ENCODE data around the gene UTP11. TPM values are rescaled to one million over a fixed set of nuclear protein-coding genes. Genes with fewer than 3 reads are reported as not detected.
"Not testable (repeated sequence)": the region's sequence is repeated elsewhere in the genome, so short reads cannot be mapped to it uniquely, and the experiment has no call there.

Gene UTP11
- total RNA-seq, 1 experiment from 2014 or later: 48.1 TPM

- intact Hi-C loops (cut with micrococcal nuclease): no loop called here
- Histone ChIP-seq H3F3A (ENCODE audit: low read length, unreplicated experiment) (no peaks in the 10 kb centered on the region), H3K9me3 (ENCODE audit: low read length) (no peaks in the 10 kb centered on the region), H3K4me1 (ENCODE audit: insufficient read depth, low read length) (no peaks in the 10 kb centered on the region), H3K4me2 (ENCODE audit: low read length) (no peak overlapping the region), H3K9ac (ENCODE audit: low read length) (no peak overlapping the region), H3K27ac (ENCODE audit: low read length) (no peak overlapping the region), H3K79me2 (ENCODE audit: low read length) (peaks cover 5% of the 10 kb centered on the region; the same call in 1 of the 2 replicates), H3K36me3 (ENCODE audit: low read depth, low read length) (peaks cover 38% of the 10 kb centered on the region), H2AFZ (ENCODE audit: low read length) (no peak overlapping the region), H4K20me1 (ENCODE audit: low read length) (0 out of 2 replicates have a peak, but pooled peaks cover 4% of the 10 kb centered on the region), H3K4me3 (ENCODE audit: low read length) (no peak overlapping the region), H3K9me2 (replicated peaks; ENCODE audit: low read length) (no peaks in the 10 kb centered on the region), H3K27me3 (ENCODE audit: low read length) (no peaks in the 10 kb centered on the region)
- no TSS peak for BruUV-seq (replicated peaks)
- CTCF ChIA-PET: no interaction called here
- ATAC-seq (no peak), DNase-seq (no peak)
- POLR2A ChIA-PET (ENCODE audit: unreplicated experiment): no interaction called here
- TF ChIP-seq EZH2phosphoT487 (IDR thresholded peaks at IDR 0.05; ENCODE audit: borderline replicate concordance, low read length) (no peak), EZH2 (IDR thresholded peaks at IDR 0.05; ENCODE audit: low read length, unreplicated experiment) (no peak)
These were observed 38.0 kb upstream of the UTP11 start for GRCh38 chr1:37974567-37974966.

DNA sequence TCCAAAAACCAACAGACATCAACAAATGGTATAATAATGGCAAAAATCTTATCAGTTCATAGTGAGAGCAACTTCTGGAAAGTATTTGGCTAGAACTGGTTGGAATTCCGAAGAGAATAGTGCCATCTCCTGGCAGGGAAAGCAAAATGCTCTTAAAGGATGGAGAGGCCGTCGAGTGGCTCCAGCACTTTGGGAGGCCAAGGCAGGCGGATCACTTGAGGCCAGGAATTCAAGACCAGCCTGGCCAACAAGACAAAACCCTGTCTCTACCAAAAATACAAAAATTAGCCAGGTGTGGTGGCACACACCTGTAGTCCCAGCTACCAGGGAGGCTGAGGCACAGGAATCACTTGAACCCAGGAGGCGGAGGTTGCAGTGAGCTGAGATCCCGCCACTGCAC lies 37.5 kb upstream of the UTP11 start:
- H3K4me3 ChIP-seq (ENCODE audit: low read length); H3K4me1 ChIP-seq (ENCODE audit: insufficient read depth, low read length); H3K9me2 ChIP-seq (replicated peaks; ENCODE audit: low read length); H3K4me2 ChIP-seq (ENCODE audit: low read length); H3K79me2 ChIP-seq (ENCODE audit: low read length); H3F3A ChIP-seq (ENCODE audit: low read length, unreplicated experiment); H2AFZ ChIP-seq (ENCODE audit: low read length); CTCF ChIA-PET; H3K9ac ChIP-seq (ENCODE audit: low read length); H4K20me1 ChIP-seq (ENCODE audit: low read length); H3K27ac ChIP-seq (ENCODE audit: low read length); H3K9me3 ChIP-seq (ENCODE audit: low read length); BruUV-seq (replicated peaks); H3K27me3 ChIP-seq (ENCODE audit: low read length); POLR2A ChIA-PET (ENCODE audit: unreplicated experiment): not testable (repeated sequence)
- TF ChIP-seq, protein P1, sequence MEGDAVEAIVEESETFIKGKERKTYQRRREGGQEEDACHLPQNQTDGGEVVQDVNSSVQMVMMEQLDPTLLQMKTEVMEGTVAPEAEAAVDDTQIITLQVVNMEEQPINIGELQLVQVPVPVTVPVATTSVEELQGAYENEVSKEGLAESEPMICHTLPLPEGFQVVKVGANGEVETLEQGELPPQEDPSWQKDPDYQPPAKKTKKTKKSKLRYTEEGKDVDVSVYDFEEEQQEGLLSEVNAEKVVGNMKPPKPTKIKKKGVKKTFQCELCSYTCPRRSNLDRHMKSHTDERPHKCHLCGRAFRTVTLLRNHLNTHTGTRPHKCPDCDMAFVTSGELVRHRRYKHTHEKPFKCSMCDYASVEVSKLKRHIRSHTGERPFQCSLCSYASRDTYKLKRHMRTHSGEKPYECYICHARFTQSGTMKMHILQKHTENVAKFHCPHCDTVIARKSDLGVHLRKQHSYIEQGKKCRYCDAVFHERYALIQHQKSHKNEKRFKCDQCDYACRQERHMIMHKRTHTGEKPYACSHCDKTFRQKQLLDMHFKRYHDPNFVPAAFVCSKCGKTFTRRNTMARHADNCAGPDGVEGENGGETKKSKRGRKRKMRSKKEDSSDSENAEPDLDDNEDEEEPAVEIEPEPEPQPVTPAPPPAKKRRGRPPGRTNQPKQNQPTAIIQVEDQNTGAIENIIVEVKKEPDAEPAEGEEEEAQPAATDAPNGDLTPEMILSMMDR (conservative IDR thresholded peaks at IDR 0.05; ENCODE audit: low read depth, low read length): peak; percentile 72
- H3K36me3 ChIP-seq (ENCODE audit: low read depth, low read length): peaks cover 38% of the 10 kb centered on the region
- DNase-seq (peak; percentile 67), ATAC-seq (peak; percentile 65)
- intact Hi-C loops (cut with micrococcal nuclease): loop anchor here (1.0 kb wide), 1 partner anchor 85 kb away; no protein-coding TSS in a partner anchor

DNA sequence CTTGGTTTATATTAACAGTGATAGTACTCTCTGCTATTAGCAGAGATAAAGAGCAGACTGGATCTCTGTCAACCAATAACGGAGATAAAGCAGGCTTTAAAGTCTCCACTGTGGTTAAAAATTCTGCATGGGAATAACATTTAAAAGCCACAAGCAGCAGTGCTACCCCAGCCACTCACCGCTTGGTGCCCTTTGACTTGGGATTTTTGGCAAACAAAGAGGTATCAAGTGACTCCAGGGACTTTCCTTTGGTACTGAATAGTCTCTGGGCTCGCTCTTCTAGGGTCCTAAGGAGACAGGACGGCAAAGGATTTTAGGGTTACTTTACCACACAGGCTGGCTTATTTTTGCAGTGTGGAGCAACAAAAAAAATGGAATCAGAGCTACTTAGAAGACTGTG lies 34.0 kb upstream of the UTP11 start:
- ATAC-seq (no peak), DNase-seq (no peak)
- Histone ChIP-seq H3K9me3 (ENCODE audit: low read length) (no peaks in the 10 kb centered on the region), H3K9ac (ENCODE audit: low read length) (no peak overlapping the region), H3K4me3 (ENCODE audit: low read length) (no peak overlapping the region), H3K79me2 (ENCODE audit: low read length) (peaks cover 5% of the 10 kb centered on the region; the same call in 1 of the 2 replicates), H3K4me1 (ENCODE audit: insufficient read depth, low read length) (no peaks in the 10 kb centered on the region), H3K36me3 (ENCODE audit: low read depth, low read length) (peaks cover 56% of the 10 kb centered on the region), H3K27me3 (ENCODE audit: low read length) (no peaks in the 10 kb centered on the region), H2AFZ (ENCODE audit: low read length) (no peak overlapping the region), H3K4me2 (ENCODE audit: low read length) (no peak overlapping the region), H3K27ac (ENCODE audit: low read length) (no peak overlapping the region), H3K9me2 (replicated peaks; ENCODE audit: low read length) (no peaks in the 10 kb centered on the region), H4K20me1 (ENCODE audit: low read length) (no peaks in the 10 kb centered on the region), H3F3A (ENCODE audit: low read length, unreplicated experiment) (no peaks in the 10 kb centered on the region)
- ChIA-PET CTCF (interaction anchor here (0.7 kb wide), 1 partner anchor 145 kb away, joined by 6 read pairs; no protein-coding TSS in a partner anchor), POLR2A (ENCODE audit: unreplicated experiment) (no interaction called here)
- BruUV-seq (replicated peaks): no TSS peak
- intact Hi-C loops (cut with micrococcal nuclease): no loop called here
- TF ChIP-seq EZH2 (IDR thresholded peaks at IDR 0.05; ENCODE audit: low read length, unreplicated experiment) (no peak), EZH2phosphoT487 (IDR thresholded peaks at IDR 0.05; ENCODE audit: borderline replicate concordance, low read length) (no peak)
- TF ChIP-seq, protein P1 (conservative IDR thresholded peaks at IDR 0.05; ENCODE audit: low read depth, low read length): no peak
